ENCODE results near the gene PPIL4. TPM values are rescaled to one million over a fixed set of nuclear protein-coding genes. Genes with fewer than 3 reads are reported as not detected.

Gene PPIL4
- total and polyA plus RNA-seq, 10 of the 15 experiments (the other 5 are each of a cell fraction or from before 2014, with no cell fraction given): 8.0 to 28.4 (median 24.3) TPM

DNA sequence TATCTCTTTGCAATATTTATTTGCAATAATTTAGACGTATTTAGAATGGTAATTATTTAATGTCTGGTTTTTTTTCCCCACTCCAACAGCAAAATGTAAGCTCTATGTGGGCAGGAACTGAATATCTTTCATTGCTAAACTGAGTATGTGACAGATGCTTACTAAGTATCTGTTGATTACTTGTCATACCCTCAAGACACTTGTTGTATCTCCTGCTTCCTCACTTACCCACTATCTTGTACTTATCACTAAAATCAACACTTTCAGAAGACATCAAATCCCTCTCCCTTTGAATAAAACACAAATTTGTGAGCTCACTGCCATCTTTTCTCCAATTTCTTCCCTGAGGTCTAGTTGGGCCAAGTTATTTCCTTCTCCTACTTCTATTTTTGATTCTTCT is 30.3 kb downstream of the PPIL4 start:
- H3K9me3 ChIP-seq (replicated peaks; ENCODE audit: control insufficient read depth, insufficient read depth, low read length): no peaks in the 10 kb centered on the region
- ATAC-seq (no peak), FAIRE-seq (no peak), DNase-seq (ENCODE audit: low read depth, low spot score) (no peak)
- ChIA-PET CTCF (interaction anchor here (0.9 to 6.4 kb wide), 17 partner anchors 8 to 490 kb away, joined by 3 to 103 read pairs (median 14); no protein-coding TSS in a partner anchor), RAD21 (ENCODE audit: unreplicated experiment) (interaction anchor here (0.8 to 4.6 kb wide), 19 partner anchors 8 to 486 kb away, joined by 3 to 78 read pairs (median 5); no protein-coding TSS in a partner anchor), POLR2A (interaction anchor here (0.7 to 1.2 kb wide), 5 partner anchors 10 to 99 kb away, joined by 3 to 4 read pairs (median 3); no protein-coding TSS in a partner anchor), SMC1A (ENCODE audit: uncharacterized antibody, unreplicated experiment) (interaction anchor here (0.6 to 5.5 kb wide), 21 partner anchors 10 to 491 kb away, joined by 3 to 100 read pairs (median 7); partner anchors contain the start of gene PPIL4)
- H3K36me3 ChIP-seq (ENCODE audit: control insufficient read depth in 2 of 2, insufficient read depth in 2 of 2, low read length in 1 of 2): peaks cover 0 to 12% of the 10 kb centered on the region in 2 experiments; a peak in 2 of 4 replicates
- no TSS peak for BruUV-seq (replicated peaks)
- no peak overlapping the region for H3K4me2 ChIP-seq (ENCODE audit: control insufficient read depth, insufficient read depth)
- intact Hi-C loops (cut with micrococcal nuclease; ENCODE audit: unreplicated experiment) (no loop called here), in situ Hi-C loops (cut with MboI) (no loop called here)
- no peaks in the 10 kb centered on the region for H4K20me1 ChIP-seq (ENCODE audit: control insufficient read depth, insufficient read depth)
- H2AFZ ChIP-seq (ENCODE audit: control insufficient read depth, low read depth, low read length): no peak overlapping the region
- H3K27ac ChIP-seq (ENCODE audit: control insufficient read depth, insufficient read depth): no peak overlapping the region
- H3K79me2 ChIP-seq (ENCODE audit: control insufficient read depth, insufficient read depth, low read length): no peaks in the 10 kb centered on the region
- no peak overlapping the region for H3K9ac ChIP-seq (ENCODE audit: control insufficient read depth, insufficient read depth, low read length)
- no peaks in the 10 kb centered on the region for H3K4me1 ChIP-seq (ENCODE audit: control insufficient read depth, insufficient read depth, low read length)
- H3K27me3 ChIP-seq (replicated peaks in 1 of 2; ENCODE audit: control insufficient read depth in 2 of 2, insufficient read depth in 2 of 2, low read length in 1 of 2): no peaks in the 10 kb centered on the region
- 100% methylated on average over 1 of the region's 1 CpG for WGBS (ENCODE audit: insufficient coverage, insufficient replicate concordance, low lambda C conversion rate, missing lambda C conversion rate)
- H3K4me3 ChIP-seq: no peak overlapping the region
- TF ChIP-seq RAD51 (IDR thresholded peaks at IDR 0.05) (no peak), HCFC1 (IDR thresholded peaks at IDR 0.05; ENCODE audit: low read length) (no peak), BACH1 (IDR thresholded peaks at IDR 0.05; ENCODE audit: borderline replicate concordance) (no peak), ZNF217 (IDR thresholded peaks at IDR 0.05) (no peak), FOXK2 (IDR thresholded peaks at IDR 0.05) (no peak), YBX1 (IDR thresholded peaks at IDR 0.05) (no peak), STAT1 (conservative IDR thresholded peaks at IDR 0.05) (no peak), E4F1 (IDR thresholded peaks at IDR 0.05; ENCODE audit: borderline replicate concordance, partially characterized antibody) (no peak), JUND (IDR thresholded peaks at IDR 0.05; ENCODE audit: low read depth, low read length) (no peak), CBX3 (IDR thresholded peaks at IDR 0.05; ENCODE audit: borderline replicate concordance, low read depth) (no peak), MEF2B (IDR thresholded peaks at IDR 0.05; ENCODE audit: partially characterized antibody, poor library complexity, severe bottlenecking) (no peak), TCF3 (IDR thresholded peaks at IDR 0.05; ENCODE audit: borderline replicate concordance, insufficient read depth, low read depth, low read length) (no peak), HDAC2 (IDR thresholded peaks at IDR 0.05) (no peak), RELA (IDR thresholded peaks at IDR 0.05; ENCODE audit: borderline replicate concordance, partially characterized antibody) (no peak), ZBED1 (IDR thresholded peaks at IDR 0.05; ENCODE audit: borderline replicate concordance) (no peak), FOXM1 (IDR thresholded peaks at IDR 0.05; ENCODE audit: low read depth, low read length) (no peak), HDGF (IDR thresholded peaks at IDR 0.05) (no peak), MLLT1 (IDR thresholded peaks at IDR 0.05) (no peak), CREM (IDR thresholded peaks at IDR 0.05; ENCODE audit: low read depth) (no peak), BHLHE40 (IDR thresholded peaks at IDR 0.05; ENCODE audit: borderline replicate concordance in 1 of 2, low read depth in 2 of 2, low read length in 1 of 2) (no peak)
